Islet precursor cell (in vitro differentiated cells): ENCODE measurements around the gene ATF3.

Experiments used
- DNase-seq: peaks from one replicate; pipeline ENCODE4 v3.0.0-alpha.2; 2018

ATF3 gene

GRCh38 chr1:212608392-212608958 lies at the start of gene ATF3:
Gene ATF3 (plus strand): TSS chr1:212608761. CDS start chr1:212615022, 6,261 bp downstream.
- DNase-seq: peak; percentile 100

GRCh38 chr1:212559929-212560328 lies 48.6 kb upstream of the ATF3 start:
- DNase-seq: no peak

GRCh38 chr1:212560933-212561460 lies 47.6 kb upstream of the ATF3 start:
- DNase-seq: no peak

- DNase-seq: no peak
Observed at GRCh38 chr1:212561501-212561931, 47.0 kb upstream of the ATF3 start.

GRCh38 chr1:212562771-212563170 lies 45.8 kb upstream of the ATF3 start:
- DNase-seq: no peak

- no peak for DNase-seq
Observed at GRCh38 chr1:212565079-212565478, 43.5 kb upstream of the ATF3 start.

GRCh38 chr1:212565571-212566305 lies 42.8 kb upstream of the ATF3 start:
- no peak for DNase-seq

GRCh38 chr1:212566522-212567479 lies 41.8 kb upstream of the ATF3 start:
- DNase-seq: peak; percentile 75

- no peak for DNase-seq
Observed at GRCh38 chr1:212567638-212568037, 40.9 kb upstream of the ATF3 start.

GRCh38 chr1:212568978-212569537 lies 39.5 kb upstream of the ATF3 start:
- DNase-seq: no peak

- no peak for DNase-seq
Observed at GRCh38 chr1:212574732-212575131, 33.8 kb upstream of the ATF3 start.

GRCh38 chr1:212575333-212575732 lies 33.2 kb upstream of the ATF3 start:
- no peak for DNase-seq

GRCh38 chr1:212578041-212578440 lies 30.5 kb upstream of the ATF3 start:
- no peak for DNase-seq

GRCh38 chr1:212581034-212581433 lies 27.5 kb upstream of the ATF3 start:
- DNase-seq: no peak

- no peak for DNase-seq
Observed at GRCh38 chr1:212582291-212582690, 26.3 kb upstream of the ATF3 start.

GRCh38 chr1:212582808-212583615 lies 25.5 kb upstream of the ATF3 start:
- no peak for DNase-seq

- no peak for DNase-seq
Observed at GRCh38 chr1:212583643-212584042, 24.9 kb upstream of the ATF3 start.

- no peak for DNase-seq
Observed at GRCh38 chr1:212584092-212584886, 24.3 kb upstream of the ATF3 start.

- no peak for DNase-seq
Observed at GRCh38 chr1:212585210-212585609, 23.4 kb upstream of the ATF3 start.

GRCh38 chr1:212586206-212587015 lies 22.1 kb upstream of the ATF3 start:
- no peak for DNase-seq
